GM06990 (cell line): ENCODE data around the gene FCN2.

ENCODE experiments used
- DNase-seq: peaks from one replicate; pipeline ENCODE4 v3.0.0-alpha.2; 2011; ENCODE audit not compliant: insufficient read length; ENCODE audit errors: extremely low read depth
- H3K27me3 ChIP-seq: replicated peaks from 2 replicates; pipeline ENCODE4 v1.6.0; 2011; ENCODE audit warnings: low read length; ENCODE audit not compliant: control insufficient read depth, insufficient read depth
- H3K36me3 ChIP-seq: 2 replicates; pipeline ENCODE4 v1.5.1; 2011; ENCODE audit warnings: low read length; ENCODE audit not compliant: control insufficient read depth, insufficient read depth
- H3K4me3 ChIP-seq: replicated peaks from 2 replicates; pipeline ENCODE4 v1.5.1; 2011; ENCODE audit warnings: low read depth, mild to moderate bottlenecking, control low read depth, low read length
- TF ChIP-seq, protein P1 (sequence below): IDR thresholded peaks from 2 replicates; pipeline ENCODE4 v1.5.1; 2011; ENCODE audit warnings: low read length, control low read depth, mild to moderate bottlenecking, inconsistent platforms; ENCODE audit not compliant: insufficient read depth, poor library complexity, severe bottlenecking

The FCN2 gene

DNA sequence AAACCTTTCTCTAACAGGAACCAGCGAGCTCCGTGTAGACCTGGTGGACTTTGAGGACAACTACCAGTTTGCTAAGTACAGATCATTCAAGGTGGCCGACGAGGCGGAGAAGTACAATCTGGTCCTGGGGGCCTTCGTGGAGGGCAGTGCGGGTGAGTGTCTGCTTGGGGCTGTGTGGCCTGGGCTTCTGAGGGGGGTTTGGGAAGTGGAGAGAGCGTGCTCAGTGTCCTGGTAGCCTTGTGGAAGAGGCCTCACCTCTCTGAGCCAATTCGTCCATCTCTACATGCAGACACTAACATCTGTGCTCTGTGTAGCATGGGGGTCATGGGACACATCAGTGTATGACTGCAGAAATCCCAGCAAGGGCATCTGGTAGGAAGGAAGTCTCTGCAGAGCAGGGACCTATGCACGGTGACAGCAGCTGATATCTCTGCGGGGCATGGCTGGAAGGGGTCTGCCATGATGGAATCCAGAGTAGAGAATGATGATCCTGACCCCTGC is 5.9 kb downstream of the FCN2 start:
- TF ChIP-seq, protein P1, sequence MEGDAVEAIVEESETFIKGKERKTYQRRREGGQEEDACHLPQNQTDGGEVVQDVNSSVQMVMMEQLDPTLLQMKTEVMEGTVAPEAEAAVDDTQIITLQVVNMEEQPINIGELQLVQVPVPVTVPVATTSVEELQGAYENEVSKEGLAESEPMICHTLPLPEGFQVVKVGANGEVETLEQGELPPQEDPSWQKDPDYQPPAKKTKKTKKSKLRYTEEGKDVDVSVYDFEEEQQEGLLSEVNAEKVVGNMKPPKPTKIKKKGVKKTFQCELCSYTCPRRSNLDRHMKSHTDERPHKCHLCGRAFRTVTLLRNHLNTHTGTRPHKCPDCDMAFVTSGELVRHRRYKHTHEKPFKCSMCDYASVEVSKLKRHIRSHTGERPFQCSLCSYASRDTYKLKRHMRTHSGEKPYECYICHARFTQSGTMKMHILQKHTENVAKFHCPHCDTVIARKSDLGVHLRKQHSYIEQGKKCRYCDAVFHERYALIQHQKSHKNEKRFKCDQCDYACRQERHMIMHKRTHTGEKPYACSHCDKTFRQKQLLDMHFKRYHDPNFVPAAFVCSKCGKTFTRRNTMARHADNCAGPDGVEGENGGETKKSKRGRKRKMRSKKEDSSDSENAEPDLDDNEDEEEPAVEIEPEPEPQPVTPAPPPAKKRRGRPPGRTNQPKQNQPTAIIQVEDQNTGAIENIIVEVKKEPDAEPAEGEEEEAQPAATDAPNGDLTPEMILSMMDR = no peak
- H3K36me3 ChIP-seq = no peaks in the 10 kb centered on the region
- no peaks in the 10 kb centered on the region for H3K27me3 ChIP-seq
- DNase-seq = no peak
- H3K4me3 ChIP-seq = no peak overlapping the region

- H3K4me3 ChIP-seq = no peak overlapping the region
- TF ChIP-seq, protein P1 = no peak
- no peaks in the 10 kb centered on the region for H3K36me3 ChIP-seq
- no peak for DNase-seq
- H3K27me3 ChIP-seq = no peaks in the 10 kb centered on the region
Measured at GRCh38 chr9:134887219-134887618, 6.6 kb downstream of the FCN2 start.

DNA sequence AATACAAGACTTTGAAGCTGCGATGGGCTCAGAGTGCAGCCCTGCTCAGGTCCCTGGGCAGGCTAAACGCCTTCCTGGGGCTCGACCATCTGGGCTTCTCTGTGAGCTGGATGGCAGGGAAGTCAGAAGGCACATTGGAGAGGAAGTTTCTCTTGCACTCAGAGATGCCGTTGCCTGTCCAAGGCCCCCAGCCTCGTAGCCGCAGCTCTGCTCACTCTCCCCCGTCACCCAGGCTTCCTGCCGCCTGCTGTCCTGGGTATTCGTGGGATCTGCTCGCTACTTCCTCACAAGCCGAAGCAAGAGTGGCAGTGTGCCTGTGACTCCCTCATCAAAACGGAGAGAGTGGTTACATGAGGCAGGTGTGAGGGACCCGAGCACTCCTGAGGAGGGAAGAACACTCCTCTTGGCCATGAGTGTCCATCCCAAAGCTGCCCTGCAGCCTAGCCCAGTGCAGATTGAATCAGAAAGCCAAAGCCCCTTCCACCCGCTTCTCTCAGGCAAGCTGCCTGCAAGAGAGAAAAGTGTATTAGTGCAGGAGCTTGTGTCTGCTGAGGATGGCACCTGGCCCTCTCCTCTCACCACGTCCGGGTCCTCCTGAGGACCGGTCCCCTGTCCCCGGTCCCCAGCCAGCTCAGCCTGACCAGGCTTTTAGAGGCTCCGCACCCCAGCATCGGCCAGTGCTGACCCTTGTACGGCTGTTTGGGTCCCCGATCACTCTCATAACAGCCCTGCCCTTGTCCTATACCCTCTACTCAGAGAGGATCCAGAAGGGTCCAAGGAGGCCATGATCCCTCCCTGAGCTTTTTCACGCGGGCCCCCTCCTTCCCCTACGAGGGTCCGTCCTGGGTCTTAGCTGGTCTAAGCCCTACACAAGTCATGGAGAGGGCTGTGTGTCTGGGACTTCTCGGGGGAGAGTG is 7.3 kb downstream of the FCN2 start:
- no peaks in the 10 kb centered on the region for H3K36me3 ChIP-seq
- H3K27me3 ChIP-seq = no peaks in the 10 kb centered on the region
- no peak overlapping the region for H3K4me3 ChIP-seq
- no peak for DNase-seq
- TF ChIP-seq, protein P1 = no peak

GRCh38 chr9:134888603-134889190 is 8.1 kb downstream of the FCN2 start:
- no peaks in the 10 kb centered on the region for H3K36me3 ChIP-seq
- DNase-seq = no peak
- TF ChIP-seq, protein P1 = no peak
- H3K4me3 ChIP-seq = no peak overlapping the region
- H3K27me3 ChIP-seq = no peaks in the 10 kb centered on the region

DNA sequence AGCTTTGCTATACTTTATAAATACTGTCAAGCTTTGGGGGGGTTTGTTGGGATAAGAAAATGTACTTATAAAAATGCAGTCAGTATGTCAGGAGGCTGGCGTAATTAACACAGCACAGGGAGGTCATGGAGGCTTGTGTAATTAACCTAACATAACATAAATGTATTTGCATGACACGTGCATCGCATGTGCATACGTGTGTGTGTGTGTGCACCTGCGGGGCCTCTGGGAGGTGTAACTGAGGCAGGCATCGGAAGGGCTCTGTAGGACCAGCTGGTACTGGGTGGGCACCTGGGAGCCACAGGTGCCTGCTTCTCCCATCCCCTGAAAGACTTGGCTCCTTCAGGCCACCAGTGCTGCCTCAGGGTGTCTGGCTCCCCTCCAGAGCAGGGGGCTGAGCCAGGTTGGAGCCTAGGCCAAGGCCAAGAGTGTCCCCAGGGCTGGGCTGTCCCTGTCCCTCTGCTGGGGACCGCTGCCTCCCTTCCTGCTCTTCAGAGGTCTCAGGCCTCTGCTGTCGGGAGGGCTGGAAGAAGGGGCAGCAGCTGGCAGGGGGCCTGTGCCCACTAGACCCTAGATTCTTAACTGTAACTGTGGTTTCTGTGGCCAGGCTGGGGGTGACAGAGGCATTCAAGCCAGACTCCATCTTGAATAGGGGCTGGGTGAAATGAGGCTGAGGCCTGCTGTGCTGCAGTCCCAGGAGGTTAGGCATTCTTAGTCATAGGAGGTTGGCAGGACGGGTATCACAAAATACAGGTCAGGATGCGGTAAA is 9.0 kb downstream of the FCN2 start:
- H3K27me3 ChIP-seq = no peaks in the 10 kb centered on the region
- no peak for DNase-seq
- TF ChIP-seq, protein P1 = no peak

More for the DNA sequence above, 9.0 kb downstream of the FCN2 start:
- no peak overlapping the region for H3K4me3 ChIP-seq
- H3K36me3 ChIP-seq = no peaks in the 10 kb centered on the region
